ENCODE results near the gene CPEB3. TPM values are rescaled to one million over a fixed set of nuclear protein-coding genes. Genes with fewer than 3 reads are reported as not detected.
A peak's percentile ranks its signal among the peaks of the same experiment; 100 is the strongest.

The CPEB3 gene
- total RNA-seq, 5 donors from 2014 or later (not counting 1 experiment from before 2014, with no cell fraction given): 2.7 to 4.1 (median 3.1) TPM

DNA sequence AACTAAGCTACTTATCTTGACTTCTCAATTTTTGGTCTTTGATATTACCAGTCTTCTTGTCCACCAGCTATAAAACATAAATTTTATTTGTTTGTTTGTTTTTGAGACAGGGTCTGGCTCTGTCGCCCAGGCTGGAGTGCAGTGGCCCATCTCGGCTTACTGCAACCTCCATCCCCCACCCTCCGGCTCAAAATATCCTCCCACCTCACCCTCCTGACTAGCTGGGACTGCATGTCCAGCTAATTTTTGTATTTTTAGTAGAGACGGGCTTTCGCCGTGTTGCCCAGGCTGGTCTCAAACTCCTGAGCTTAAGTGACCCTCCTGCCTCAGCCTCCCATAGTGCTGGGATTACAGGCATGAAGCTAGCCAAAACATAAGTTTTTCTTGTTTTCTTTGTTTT is 7.6 kb upstream of the CPEB3 start:
- Mint-ChIP-seq H3K27me3 (no peaks in the 10 kb centered on the region), H3K4me3 (no peak overlapping the region), H3K27ac (no peak overlapping the region), H3K4me1 (peaks cover 59 to 65% (median 60%) of the 10 kb centered on the region in 3 donors), H3K36me3 (peaks cover 30% of the 10 kb centered on the region), H3K9me3 (no peaks in the 10 kb centered on the region)
- ChIA-PET CTCF (interaction anchor here in 1 of 2 donors (0.5 to 0.6 kb wide), 2 partner anchors 339 to 544 kb away, joined by 3 to 5 read pairs; no protein-coding TSS in a partner anchor), POLR2A (interaction anchor here in 1 of 2 donors (0.6 kb wide), 1 partner anchor 663 kb away, joined by 3 read pairs; no protein-coding TSS in a partner anchor)
- H3K27ac ChIP-seq (ENCODE audit: low read length): no peak overlapping the region
- DNase-seq (no peak), ATAC-seq (replicated peaks in 1 of 4) (no peak)
- no peaks in the 10 kb centered on the region for H3K9me3 ChIP-seq
- peaks cover 0 to 5% of the 10 kb centered on the region in 2 donors for H3K36me3 ChIP-seq (ENCODE audit: control insufficient read depth in 2 of 2, extremely low read depth in 1 of 2, insufficient read depth in 1 of 2, low read length in 1 of 2)
- WGBS (ENCODE audit: insufficient coverage): 100% methylated on average over 1 of the region's 6 CpGs
- no peaks in the 10 kb centered on the region for H3K27me3 ChIP-seq (replicated peaks in 1 of 2; ENCODE audit: control insufficient read depth in 2 of 2, extremely low read depth in 1 of 2, insufficient read depth in 2 of 2, low read length in 1 of 2)
- H3K4me3 ChIP-seq (ENCODE audit: control insufficient read depth in 1 of 2, extremely low read depth in 1 of 2, low read length in 1 of 2): no peak overlapping the region
- H3K4me1 ChIP-seq (ENCODE audit: control insufficient read depth in 1 of 2, extremely low read depth in 1 of 2, insufficient read depth in 2 of 2, low read length in 2 of 2): peaks cover 6 to 9% of the 10 kb centered on the region in 2 experiments

- Histone ChIP-seq H3K4me3 (ENCODE audit: control insufficient read depth in 1 of 2, extremely low read depth in 1 of 2, low read length in 1 of 2) (peak overlapping the region; percentile 93 to 96), H3K27ac (ENCODE audit: low read length) (peak overlapping the region; percentile 69), H3K9me3 (no peaks in the 10 kb centered on the region), H3K4me1 (ENCODE audit: control insufficient read depth in 1 of 2, extremely low read depth in 1 of 2, insufficient read depth in 2 of 2, low read length in 2 of 2) (peaks cover 6 to 31% of the 10 kb centered on the region in 2 experiments), H3K27me3 (replicated peaks in 1 of 2; ENCODE audit: control insufficient read depth in 2 of 2, extremely low read depth in 1 of 2, insufficient read depth in 2 of 2, low read length in 1 of 2) (no peaks in the 10 kb centered on the region), H3K36me3 (ENCODE audit: control insufficient read depth in 2 of 2, extremely low read depth in 1 of 2, insufficient read depth in 1 of 2, low read length in 1 of 2) (no peaks in the 10 kb centered on the region)
- no peak for ATAC-seq (replicated peaks in 1 of 4)
- Mint-ChIP-seq H3K36me3 (peaks cover 14% of the 10 kb centered on the region), H3K4me3 (peak overlapping the region; percentile 93 to 94 (median 94)), H3K4me1 (peaks cover 35 to 41% (median 40%) of the 10 kb centered on the region in 3 donors), H3K27ac (peak overlapping the region; percentile 61 to 79), H3K27me3 (no peaks in the 10 kb centered on the region), H3K9me3 (no peaks in the 10 kb centered on the region)
- DNase-seq: peak in 30 of 35 experiments; percentile 7 to 62 (median 28)
- POLR2A ChIA-PET: interaction anchor here in 1 of 2 donors (0.6 kb wide), 1 partner anchor 552 kb away, joined by 5 read pairs; no protein-coding TSS in a partner anchor
- WGBS (ENCODE audit: insufficient coverage): 2% methylated on average over 5 of the region's 17 CpGs
- CTCF ChIA-PET: interaction anchor here (0.5 to 2.0 kb wide), 10 partner anchors 8 to 1129 kb away, joined by 3 to 8 read pairs (median 3); no protein-coding TSS in a partner anchor
Measured at GRCh38 chr10:92291921-92292845, 1.3 kb upstream of the CPEB3 start.

DNA sequence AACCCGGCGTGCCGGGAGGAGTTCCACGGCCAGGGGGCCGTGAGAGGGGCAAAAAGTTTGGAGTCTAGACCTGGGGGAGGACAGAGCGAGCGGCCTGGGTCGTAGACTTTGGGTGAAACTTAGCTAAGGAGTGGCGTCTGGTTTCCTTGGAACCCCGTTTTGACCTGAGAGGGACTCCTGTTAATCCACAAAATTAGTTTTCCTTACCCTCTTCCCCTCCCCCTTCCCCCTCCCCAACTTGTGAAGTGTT is 663 bp upstream of the CPEB3 start:
- ATAC-seq (replicated peaks in 1 of 4) (peak in 1 of 4 experiments; percentile 12), DNase-seq (peak in 5 of 35 experiments; percentile 3 to 18 (median 8))
- Histone ChIP-seq H3K27me3 (replicated peaks in 1 of 2; ENCODE audit: control insufficient read depth in 2 of 2, extremely low read depth in 1 of 2, insufficient read depth in 2 of 2, low read length in 1 of 2) (no peaks in the 10 kb centered on the region), H3K36me3 (ENCODE audit: control insufficient read depth in 2 of 2, extremely low read depth in 1 of 2, insufficient read depth in 1 of 2, low read length in 1 of 2) (no peaks in the 10 kb centered on the region), H3K4me1 (ENCODE audit: control insufficient read depth in 1 of 2, extremely low read depth in 1 of 2, insufficient read depth in 2 of 2, low read length in 2 of 2) (peaks cover 6 to 31% of the 10 kb centered on the region in 2 experiments), H3K9me3 (no peaks in the 10 kb centered on the region), H3K4me3 (ENCODE audit: control insufficient read depth in 1 of 2, extremely low read depth in 1 of 2, low read length in 1 of 2) (peak overlapping the region; percentile 93 to 96), H3K27ac (ENCODE audit: low read length) (peak overlapping the region; percentile 69)
- Mint-ChIP-seq H3K36me3 (peaks cover 11% of the 10 kb centered on the region), H3K4me1 (peaks cover 33 to 36% (median 36%) of the 10 kb centered on the region in 3 donors), H3K27me3 (no peaks in the 10 kb centered on the region), H3K27ac (no peak overlapping the region), H3K4me3 (peak overlapping the region; percentile 93 to 94 (median 94)), H3K9me3 (no peaks in the 10 kb centered on the region)
- CTCF ChIA-PET: interaction anchor here (0.6 to 2.1 kb wide), 9 partner anchors 12 to 556 kb away, joined by 3 to 8 read pairs (median 3); partner anchors contain the start of gene IDE (in 1 of the 2)
- POLR2A ChIA-PET: interaction anchor here in 1 of 2 donors (1.0 kb wide), 1 partner anchor 20 kb away, joined by 3 read pairs; no protein-coding TSS in a partner anchor
- WGBS (ENCODE audit: insufficient coverage): 0% methylated on average over 5 of the region's 10 CpGs

GRCh38 chr10:92290076-92290836 is 622 bp downstream of the CPEB3 start:
- no peaks in the 10 kb centered on the region for H3K27me3 Mint-ChIP-seq
- peaks cover 6 to 26% of the 10 kb centered on the region in 2 experiments for H3K4me1 ChIP-seq (ENCODE audit: control insufficient read depth in 1 of 2, extremely low read depth in 1 of 2, insufficient read depth in 2 of 2, low read length in 2 of 2)
- H3K4me1 Mint-ChIP-seq: peaks cover 28 to 31% (median 28%) of the 10 kb centered on the region in 3 donors
- ATAC-seq (replicated peaks in 1 of 4) (peak; percentile 16 to 32 (median 26)), DNase-seq (peak in 28 of 35 experiments; percentile 2 to 56 (median 14))
- H3K27ac Mint-ChIP-seq: peak overlapping the region in 1 of 2 donors; percentile 80
- peak overlapping the region; percentile 93 to 94 (median 94) for H3K4me3 Mint-ChIP-seq
- no peaks in the 10 kb centered on the region for H3K9me3 Mint-ChIP-seq
- peak overlapping the region; percentile 48 for H3K27ac ChIP-seq (ENCODE audit: low read length)
- ChIA-PET CTCF (interaction anchor here (0.6 to 2.1 kb wide), 22 partner anchors 9 to 1425 kb away, joined by 3 to 12 read pairs (median 4); partner anchors contain the start of genes BTAF1 (in 1 of the 2), FRA10AC1 (in 1 of the 2) and IDE (in 1 of the 2)), POLR2A (interaction anchor here (0.5 to 1.0 kb wide), 7 partner anchors 16 to 1293 kb away, joined by 3 to 9 read pairs (median 4); no protein-coding TSS in a partner anchor)
- H3K27me3 ChIP-seq (replicated peaks in 1 of 2; ENCODE audit: control insufficient read depth in 2 of 2, extremely low read depth in 1 of 2, insufficient read depth in 2 of 2, low read length in 1 of 2): no peaks in the 10 kb centered on the region
- WGBS (ENCODE audit: insufficient coverage): under 1% methylated on average over 25 of the region's 33 CpGs
- no peaks in the 10 kb centered on the region for H3K9me3 ChIP-seq
- no peaks in the 10 kb centered on the region for H3K36me3 ChIP-seq (ENCODE audit: control insufficient read depth in 2 of 2, extremely low read depth in 1 of 2, insufficient read depth in 1 of 2, low read length in 1 of 2)
- H3K4me3 ChIP-seq (ENCODE audit: control insufficient read depth in 1 of 2, extremely low read depth in 1 of 2, low read length in 1 of 2): peak overlapping the region; percentile 93 to 96
- peaks cover 8% of the 10 kb centered on the region for H3K36me3 Mint-ChIP-seq

DNA sequence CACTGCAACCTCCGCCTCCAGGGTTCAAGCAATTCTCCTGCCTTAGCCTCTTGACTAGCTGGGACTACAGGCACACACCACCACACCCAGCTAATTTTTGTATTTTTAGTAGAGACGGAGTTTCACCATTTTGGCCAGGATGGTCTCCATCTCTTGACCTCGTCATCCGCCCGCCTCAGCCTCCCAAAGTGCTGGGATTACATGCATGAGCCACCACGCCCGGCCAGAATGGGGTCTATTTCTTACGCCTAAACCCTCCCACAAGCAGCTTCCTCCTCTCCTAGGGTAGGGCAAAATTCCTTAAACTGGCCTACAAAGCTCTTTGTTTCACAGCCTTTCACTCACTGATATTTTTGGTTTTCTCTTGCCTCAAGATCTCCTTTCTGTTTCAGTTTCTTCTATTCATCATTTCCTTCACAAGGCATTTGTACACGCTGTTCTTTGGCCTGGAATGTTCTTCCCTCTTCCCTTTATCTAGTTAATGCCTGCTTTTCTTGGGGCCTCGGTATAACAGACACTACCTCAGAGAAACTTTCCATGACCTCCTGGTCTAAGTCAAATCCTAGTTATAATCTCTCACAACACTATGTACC is 6.7 kb downstream of the CPEB3 start:
- Histone ChIP-seq H3K27ac (ENCODE audit: low read length) (peak overlapping the region; percentile 41), H3K4me1 (ENCODE audit: control insufficient read depth in 1 of 2, extremely low read depth in 1 of 2, insufficient read depth in 2 of 2, low read length in 2 of 2) (no peaks in the 10 kb centered on the region), H3K36me3 (ENCODE audit: control insufficient read depth in 2 of 2, extremely low read depth in 1 of 2, insufficient read depth in 1 of 2, low read length in 1 of 2) (peaks cover 0 to 2% of the 10 kb centered on the region in 2 donors), H3K27me3 (replicated peaks in 1 of 2; ENCODE audit: control insufficient read depth in 2 of 2, extremely low read depth in 1 of 2, insufficient read depth in 2 of 2, low read length in 1 of 2) (no peaks in the 10 kb centered on the region), H3K9me3 (no peaks in the 10 kb centered on the region), H3K4me3 (ENCODE audit: control insufficient read depth in 1 of 2, extremely low read depth in 1 of 2, low read length in 1 of 2) (no peak overlapping the region)
- no peak for ATAC-seq (replicated peaks in 1 of 4)
- Mint-ChIP-seq H3K4me3 (no peak overlapping the region), H3K9me3 (no peaks in the 10 kb centered on the region), H3K4me1 (peaks cover 0 to 5% (median 5%) of the 10 kb centered on the region in 3 donors), H3K27ac (no peak overlapping the region), H3K36me3 (peaks cover 7% of the 10 kb centered on the region), H3K27me3 (no peaks in the 10 kb centered on the region)
- no peak for DNase-seq
- ChIA-PET POLR2A (interaction anchor here in 1 of 2 donors (0.6 to 1.0 kb wide), 3 partner anchors 30 to 38 kb away, joined by 3 to 11 read pairs (median 3); no protein-coding TSS in a partner anchor), CTCF (interaction anchor here in 1 of 2 donors (0.7 to 0.9 kb wide), 2 partner anchors 8 to 73 kb away, joined by 3 to 4 read pairs; no protein-coding TSS in a partner anchor)
- WGBS (ENCODE audit: insufficient coverage): 51% methylated on average over 2 of the region's 10 CpGs
